ENCODE results near the gene GFPT2. TPM values are rescaled to one million over a fixed set of nuclear protein-coding genes. Genes with fewer than 3 reads are reported as not detected.

GFPT2 gene
- total and polyA plus RNA-seq, 7 donors, result 1.2 to 42.7 (median 16.1) TPM

DNA sequence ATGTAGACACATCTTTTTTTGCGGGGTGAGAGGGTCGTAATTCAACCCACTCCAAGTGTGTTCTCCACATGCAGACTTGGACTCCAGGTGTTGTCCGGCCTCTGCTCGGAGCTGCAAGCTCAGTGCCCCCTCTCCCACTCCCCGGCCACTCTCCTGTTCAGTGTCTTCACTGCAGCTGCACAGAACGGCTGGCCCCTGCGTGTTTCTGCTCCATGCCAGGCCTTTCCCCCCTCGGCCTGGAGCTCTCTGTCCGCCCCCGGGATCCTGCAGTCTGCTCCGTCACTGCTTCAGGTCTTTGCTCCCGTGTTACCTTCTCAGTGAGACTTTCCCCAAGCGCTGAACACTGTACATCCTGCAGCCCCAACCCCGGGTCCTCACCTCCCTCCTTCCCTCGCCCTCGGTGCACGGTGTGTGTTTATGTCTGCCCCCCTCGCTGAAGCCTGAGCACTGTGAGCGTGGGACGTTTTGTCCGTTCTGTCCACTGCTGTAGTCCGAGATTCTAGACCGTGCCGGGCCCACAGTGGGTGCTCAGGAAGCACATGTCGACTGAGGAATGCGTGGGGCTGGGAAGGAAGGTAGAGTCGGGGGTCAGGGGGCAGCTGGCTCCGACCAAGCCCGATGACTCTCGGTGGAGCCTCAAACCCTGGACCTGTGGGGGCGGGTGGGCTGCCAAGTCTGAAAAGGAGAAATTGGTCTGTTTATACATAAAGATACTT lies 26.4 kb upstream of the GFPT2 start:
- H3K4me1 ChIP-seq, result no peaks in the 10 kb centered on the region
- H3K4me3 ChIP-seq, result no peak overlapping the region
- intact Hi-C loops (cut with DNase I), result no loop called here
- H3K9me3 ChIP-seq, result no peaks in the 10 kb centered on the region
- no peaks in the 10 kb centered on the region for H3K27me3 ChIP-seq
- TF ChIP-seq POLR2A (IDR thresholded peaks at IDR 0.05) (no peak), EP300 (IDR thresholded peaks at IDR 0.05) (no peak), POLR2AphosphoS5 (IDR thresholded peaks at IDR 0.05) (no peak)
- TF ChIP-seq, protein P1, sequence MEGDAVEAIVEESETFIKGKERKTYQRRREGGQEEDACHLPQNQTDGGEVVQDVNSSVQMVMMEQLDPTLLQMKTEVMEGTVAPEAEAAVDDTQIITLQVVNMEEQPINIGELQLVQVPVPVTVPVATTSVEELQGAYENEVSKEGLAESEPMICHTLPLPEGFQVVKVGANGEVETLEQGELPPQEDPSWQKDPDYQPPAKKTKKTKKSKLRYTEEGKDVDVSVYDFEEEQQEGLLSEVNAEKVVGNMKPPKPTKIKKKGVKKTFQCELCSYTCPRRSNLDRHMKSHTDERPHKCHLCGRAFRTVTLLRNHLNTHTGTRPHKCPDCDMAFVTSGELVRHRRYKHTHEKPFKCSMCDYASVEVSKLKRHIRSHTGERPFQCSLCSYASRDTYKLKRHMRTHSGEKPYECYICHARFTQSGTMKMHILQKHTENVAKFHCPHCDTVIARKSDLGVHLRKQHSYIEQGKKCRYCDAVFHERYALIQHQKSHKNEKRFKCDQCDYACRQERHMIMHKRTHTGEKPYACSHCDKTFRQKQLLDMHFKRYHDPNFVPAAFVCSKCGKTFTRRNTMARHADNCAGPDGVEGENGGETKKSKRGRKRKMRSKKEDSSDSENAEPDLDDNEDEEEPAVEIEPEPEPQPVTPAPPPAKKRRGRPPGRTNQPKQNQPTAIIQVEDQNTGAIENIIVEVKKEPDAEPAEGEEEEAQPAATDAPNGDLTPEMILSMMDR (IDR thresholded peaks at IDR 0.05), result no peak
- H3K27ac ChIP-seq, result no peak overlapping the region
- no peak for DNase-seq
- no peaks in the 10 kb centered on the region for H3K36me3 ChIP-seq
- WGBS, 2 donors, result 88 to 89% methylated on average over 31 of the region's 31 CpGs

DNA sequence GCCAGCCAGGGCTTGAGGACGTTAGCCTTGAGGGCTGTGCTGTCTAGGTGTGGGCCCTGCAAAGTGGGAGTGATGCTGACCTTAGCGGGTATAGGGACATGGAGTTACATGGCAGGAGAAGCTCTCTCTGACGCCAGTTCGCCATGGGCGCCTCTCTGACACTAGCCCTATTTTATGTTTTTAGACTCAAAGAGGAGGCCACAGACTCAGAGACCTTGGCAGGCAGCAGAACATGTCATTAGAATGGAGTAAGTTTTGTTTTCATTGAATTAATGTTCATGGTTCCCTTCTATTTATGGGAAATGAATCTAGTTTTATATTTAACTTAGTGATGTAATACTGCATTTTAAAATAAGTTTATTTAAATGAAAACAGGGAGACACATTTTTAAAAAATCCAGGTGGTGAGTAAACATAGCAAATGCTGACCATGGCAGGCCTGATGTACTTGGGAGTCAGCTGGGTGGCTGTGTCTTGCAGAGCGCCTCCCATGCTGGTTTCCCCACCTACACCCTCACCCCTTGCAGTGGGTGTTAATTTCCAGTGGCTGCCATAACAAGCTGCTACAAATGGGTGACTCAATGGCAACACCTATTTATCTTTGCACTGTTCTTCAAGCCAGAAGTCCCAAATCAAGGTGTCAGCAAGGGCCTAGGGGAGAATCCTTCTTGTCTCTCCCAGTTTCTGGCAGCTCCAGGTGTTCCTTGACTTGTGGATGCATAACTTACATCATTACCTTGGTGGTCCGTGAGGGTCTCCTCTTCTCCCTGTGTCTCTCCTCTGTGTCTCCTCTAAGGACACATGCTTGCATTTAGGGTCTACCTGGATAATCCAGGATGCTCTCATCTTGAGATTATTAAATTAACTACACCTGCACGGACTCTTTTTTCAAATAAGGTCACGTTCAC lies 25.6 kb upstream of the GFPT2 start:
- Histone ChIP-seq H3K4me3 (no peak overlapping the region), H3K27ac (no peak overlapping the region), H3K36me3 (no peaks in the 10 kb centered on the region), H3K27me3 (no peaks in the 10 kb centered on the region), H3K4me1 (no peaks in the 10 kb centered on the region), H3K9me3 (no peaks in the 10 kb centered on the region)
- no peak for DNase-seq
- intact Hi-C loops (cut with DNase I), result no loop called here
- TF ChIP-seq POLR2A (IDR thresholded peaks at IDR 0.05), result no peak
- TF ChIP-seq, protein P1 (IDR thresholded peaks at IDR 0.05), result no peak
- TF ChIP-seq POLR2AphosphoS5 (IDR thresholded peaks at IDR 0.05), result no peak
- no peak for TF ChIP-seq EP300 (IDR thresholded peaks at IDR 0.05)
- 84 to 90% methylated on average over 9 of the region's 9 CpGs for WGBS, 2 donors

DNA sequence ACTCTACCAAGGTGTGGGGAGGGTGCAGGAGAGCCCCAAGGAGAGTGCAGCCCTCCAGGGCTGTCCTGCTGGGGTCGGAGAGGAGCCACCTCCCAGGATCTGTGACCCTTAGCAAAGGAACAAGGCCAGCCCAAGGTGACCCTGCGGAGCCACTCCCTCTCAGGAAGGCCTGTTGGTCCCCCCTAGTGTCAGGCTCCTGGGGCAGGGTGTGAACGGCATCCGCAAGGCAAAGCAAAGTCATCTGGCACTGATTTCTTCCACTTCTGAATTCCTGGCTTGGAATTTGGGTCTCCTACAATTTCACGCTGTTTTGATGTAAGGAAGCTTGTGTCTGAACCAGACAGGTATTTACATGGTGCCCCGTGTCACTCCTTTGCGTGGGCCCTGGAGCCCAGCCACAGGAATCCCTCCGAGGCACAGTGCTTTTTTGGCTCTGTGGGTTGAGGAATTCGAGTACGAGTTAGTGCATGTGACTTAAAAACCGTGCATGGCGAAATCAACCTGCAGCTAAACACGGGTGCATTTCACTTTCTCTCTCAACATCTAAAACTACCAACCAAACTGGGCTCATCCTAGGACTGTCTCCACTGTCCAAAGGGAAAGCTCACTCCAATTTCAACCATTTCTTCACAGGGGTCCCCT lies 24.5 kb upstream of the GFPT2 start:
- Histone ChIP-seq H3K9me3 (no peaks in the 10 kb centered on the region), H3K36me3 (no peaks in the 10 kb centered on the region), H3K4me3 (no peak overlapping the region), H3K27ac (no peak overlapping the region), H3K4me1 (no peaks in the 10 kb centered on the region), H3K27me3 (no peaks in the 10 kb centered on the region)
- TF ChIP-seq POLR2AphosphoS5 (IDR thresholded peaks at IDR 0.05) (no peak), EP300 (IDR thresholded peaks at IDR 0.05) (no peak), POLR2A (IDR thresholded peaks at IDR 0.05) (no peak)
- TF ChIP-seq, protein P1 (IDR thresholded peaks at IDR 0.05), result no peak
- WGBS, 2 donors, result 75% methylated on average over 13 of the region's 13 CpGs
- intact Hi-C loops (cut with DNase I), result no loop called here
- no peak for DNase-seq

DNA sequence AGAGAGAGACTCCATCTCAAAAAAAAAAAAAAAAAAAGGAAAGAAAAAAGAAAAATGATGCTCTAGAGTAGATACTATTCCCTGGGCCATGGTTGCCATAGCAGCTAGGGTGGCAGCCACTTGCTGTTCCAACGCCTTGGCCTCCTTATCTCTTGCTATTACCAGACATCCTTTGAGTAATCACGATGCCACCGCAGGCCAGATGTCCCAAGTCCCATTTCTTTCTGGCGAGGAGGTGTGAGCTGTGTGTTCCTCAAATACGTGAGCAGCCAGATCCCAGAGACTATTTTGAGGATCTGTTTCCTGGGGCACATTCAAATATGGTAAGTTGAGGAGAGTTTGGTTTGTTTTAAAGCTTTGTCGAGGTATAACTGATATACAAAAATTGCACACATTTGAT lies 23.4 kb upstream of the GFPT2 start:
- Histone ChIP-seq H3K9me3 (no peaks in the 10 kb centered on the region), H3K27ac (no peak overlapping the region), H3K4me3 (no peak overlapping the region), H3K4me1 (no peaks in the 10 kb centered on the region), H3K27me3 (no peaks in the 10 kb centered on the region), H3K36me3 (no peaks in the 10 kb centered on the region)
- no peak for DNase-seq
- 71 to 76% methylated on average over 6 of the region's 6 CpGs for WGBS, 2 donors
- TF ChIP-seq, protein P1 (IDR thresholded peaks at IDR 0.05), result no peak
- TF ChIP-seq POLR2A (IDR thresholded peaks at IDR 0.05) (no peak), POLR2AphosphoS5 (IDR thresholded peaks at IDR 0.05) (no peak), EP300 (IDR thresholded peaks at IDR 0.05) (no peak)
- intact Hi-C loops (cut with DNase I), result no loop called here

All from sigmoid colon (tissue), 7 donors.